ENCODE results near the gene SRSF5. TPM values are rescaled to one million over a fixed set of nuclear protein-coding genes. Genes with fewer than 3 reads are reported as not detected.

Gene SRSF5
- total RNA-seq, 1 experiment from 2014 or later = 389 TPM

DNA sequence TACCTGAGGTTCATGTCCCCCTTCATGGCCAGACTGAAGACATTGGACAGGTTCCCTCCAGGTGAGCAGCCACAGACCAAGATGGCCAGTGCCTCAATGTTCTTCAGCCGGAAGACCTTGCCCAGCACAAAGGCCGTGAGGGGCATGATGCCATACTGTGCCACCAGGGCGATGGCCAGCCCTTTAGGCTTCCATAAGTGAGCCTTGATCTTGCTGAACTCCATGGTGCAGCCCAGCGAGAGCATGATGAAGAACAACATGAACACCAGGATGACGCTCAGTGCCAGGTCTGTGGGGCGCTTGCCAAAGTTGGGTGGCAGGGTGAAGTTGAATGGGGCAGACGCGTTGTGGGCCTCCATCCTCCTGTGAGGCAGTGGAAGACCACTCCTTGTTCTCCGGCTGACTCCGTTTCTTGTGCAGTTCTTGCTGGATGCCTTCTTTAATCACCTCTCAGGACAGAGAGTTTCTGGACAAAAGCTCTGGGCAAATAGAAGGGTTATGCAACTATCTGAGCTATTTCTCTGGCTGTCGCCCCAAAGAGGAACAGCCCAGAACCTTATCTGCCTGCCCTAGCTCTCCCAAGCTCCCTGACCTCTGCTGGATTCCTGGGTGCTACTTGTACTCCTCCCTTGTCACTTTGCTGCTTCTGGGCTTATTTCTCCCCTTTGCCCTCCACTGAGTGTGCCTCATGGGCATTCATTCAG lies 30.0 kb downstream of the SRSF5 start, which contains the start of gene SLC10A1:
Gene SLC10A1, minus strand, starts transcription at position 445 of the 704 bp plus-strand sequence. Its CDS starts 86 bp downstream, at position 359.
- no peak within 1 kb of the TSS for H2AFZ ChIP-seq (ENCODE audit: low read length)
- no peaks in the 10 kb centered on the region for H3K79me2 ChIP-seq (ENCODE audit: insufficient read depth, low read length)
- peak within 1 kb of the TSS in 1 of 3 experiments; percentile 21; a peak in 2 of 7 replicates for H3K27ac Mint-ChIP-seq
- TF ChIP-seq CTCF (conservative IDR thresholded peaks at IDR 0.05) = no peak
- H3K9me3 ChIP-seq (ENCODE audit: control insufficient read depth, low read depth, low read length) = no peaks in the 10 kb centered on the region
- peaks cover 7% of the 10 kb centered on the region for H3K27me3 Mint-ChIP-seq (ENCODE audit: low read depth)
- H3K23ac ChIP-seq (ENCODE audit: insufficient read length, low read depth, low read length) = no peak within 1 kb of the TSS
- H3T11ph ChIP-seq (ENCODE audit: low read length) = no peak within 1 kb of the TSS
- H3K23me2 ChIP-seq (ENCODE audit: insufficient read length, low read depth, low read length, poor library complexity, severe bottlenecking) = no peaks in the 10 kb centered on the region
- H2BK20ac ChIP-seq (ENCODE audit: low read depth, low read length, poor library complexity, severe bottlenecking) = no peak within 1 kb of the TSS
- H3K27me3 ChIP-seq (ENCODE audit: insufficient read depth, low read length) = no peaks in the 10 kb centered on the region
- no peak within 1 kb of the TSS for H3K4me3 Mint-ChIP-seq
- H2AK5ac ChIP-seq (ENCODE audit: insufficient read length, low read length) = no peak within 1 kb of the TSS
- H3K36me3 Mint-ChIP-seq (ENCODE audit: insufficient read depth in 1 of 3, low read depth in 3 of 3) = peaks cover 0 to 10% (median 3%) of the 10 kb centered on the region in 3 experiments; a peak in 3 of 7 replicates
- H3K79me1 ChIP-seq (ENCODE audit: insufficient read depth, low read depth, low read length, poor library complexity, severe bottlenecking) = no peaks in the 10 kb centered on the region
- no peak within 1 kb of the TSS for H3K18ac ChIP-seq (ENCODE audit: insufficient read length, low read depth, low read length)
- no peaks in the 10 kb centered on the region for H4K20me1 ChIP-seq (ENCODE audit: control insufficient read depth, insufficient read depth, insufficient read length)
- H3K4me1 Mint-ChIP-seq = peaks cover 10 to 19% of the 10 kb centered on the region in 2 experiments
- no peak within 1 kb of the TSS for H3K4me2 ChIP-seq (ENCODE audit: insufficient read depth, insufficient read length, low read length)
- H4K91ac ChIP-seq (ENCODE audit: insufficient read length, low read depth, low read length) = no peak within 1 kb of the TSS
- H3K56ac ChIP-seq (ENCODE audit: insufficient read length, low read depth, low read length) = no peak within 1 kb of the TSS
- H2BK12ac ChIP-seq (ENCODE audit: insufficient read length, low read depth, low read length) = no peak within 1 kb of the TSS
- no peak within 1 kb of the TSS for H4K5ac ChIP-seq (ENCODE audit: insufficient read length, low read depth, low read length)
- DNase-seq = no peak
- H3K14ac ChIP-seq (ENCODE audit: insufficient read depth, low read length) = no peak within 1 kb of the TSS; the same call in 1 of the 2 replicates
- no peak within 1 kb of the TSS for H3K4ac ChIP-seq (ENCODE audit: low read depth, low read length)
- H3K27ac ChIP-seq (ENCODE audit: insufficient read length, low read depth, low read length) = no peak within 1 kb of the TSS
- no peak within 1 kb of the TSS for H4K8ac ChIP-seq (replicated peaks; ENCODE audit: insufficient read length, low read depth, low read length)
- H2BK120ac ChIP-seq (ENCODE audit: low read depth, low read length, poor library complexity, severe bottlenecking) = no peak within 1 kb of the TSS
- H2BK5ac ChIP-seq (ENCODE audit: insufficient read length, low read length) = no peak within 1 kb of the TSS
- no CpG with 5 or more reads among the region's 11 CpGs for WGBS (ENCODE audit: extremely low coverage, insufficient read length, low lambda C conversion rate)
- no peak within 1 kb of the TSS for H3K9ac ChIP-seq (ENCODE audit: extremely low read depth, insufficient read length, low read length)
- H3K9me3 Mint-ChIP-seq = peaks cover 5 to 9% of the 10 kb centered on the region in 2 experiments
- H3K4me1 ChIP-seq (ENCODE audit: insufficient read depth, low read length) = peaks cover 5% of the 10 kb centered on the region; the same call in 1 of the 2 replicates
- H2BK15ac ChIP-seq (ENCODE audit: low read depth, low read length) = no peak within 1 kb of the TSS
